ENCODE data around the gene HMG20A.

DNA sequence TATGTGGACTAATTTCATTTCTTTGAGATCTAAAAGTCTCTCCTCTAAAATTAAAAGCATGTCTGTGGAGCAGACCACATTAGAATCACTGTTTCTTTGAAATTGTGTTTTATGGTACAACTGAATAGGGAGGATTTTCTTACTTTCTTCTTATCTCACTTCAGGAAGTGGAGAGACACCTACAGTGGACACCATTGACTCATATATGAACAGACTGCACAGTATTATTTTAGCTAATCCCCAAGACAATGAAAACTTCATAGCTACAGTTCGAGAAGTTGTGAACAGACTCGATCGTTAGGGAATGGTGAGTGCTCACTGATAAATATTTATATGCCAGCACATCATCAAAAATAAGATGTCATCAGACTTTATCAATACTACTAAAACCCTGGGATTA lies 58.3 kb downstream of the HMG20A start:
- TF ChIP-seq, protein P1, sequence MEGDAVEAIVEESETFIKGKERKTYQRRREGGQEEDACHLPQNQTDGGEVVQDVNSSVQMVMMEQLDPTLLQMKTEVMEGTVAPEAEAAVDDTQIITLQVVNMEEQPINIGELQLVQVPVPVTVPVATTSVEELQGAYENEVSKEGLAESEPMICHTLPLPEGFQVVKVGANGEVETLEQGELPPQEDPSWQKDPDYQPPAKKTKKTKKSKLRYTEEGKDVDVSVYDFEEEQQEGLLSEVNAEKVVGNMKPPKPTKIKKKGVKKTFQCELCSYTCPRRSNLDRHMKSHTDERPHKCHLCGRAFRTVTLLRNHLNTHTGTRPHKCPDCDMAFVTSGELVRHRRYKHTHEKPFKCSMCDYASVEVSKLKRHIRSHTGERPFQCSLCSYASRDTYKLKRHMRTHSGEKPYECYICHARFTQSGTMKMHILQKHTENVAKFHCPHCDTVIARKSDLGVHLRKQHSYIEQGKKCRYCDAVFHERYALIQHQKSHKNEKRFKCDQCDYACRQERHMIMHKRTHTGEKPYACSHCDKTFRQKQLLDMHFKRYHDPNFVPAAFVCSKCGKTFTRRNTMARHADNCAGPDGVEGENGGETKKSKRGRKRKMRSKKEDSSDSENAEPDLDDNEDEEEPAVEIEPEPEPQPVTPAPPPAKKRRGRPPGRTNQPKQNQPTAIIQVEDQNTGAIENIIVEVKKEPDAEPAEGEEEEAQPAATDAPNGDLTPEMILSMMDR (IDR thresholded peaks at IDR 0.05), result no peak
- no peak for TF ChIP-seq POLR2A (IDR thresholded peaks at IDR 0.05)

Measured in adrenal gland (tissue), 5 donors.